GM19468 (cell line): ENCODE measurements around the gene SNAPC1.
A peak's percentile ranks its signal among the peaks of the same experiment; 100 is the strongest.

Experiments used
- ATAC-seq: cut with Tn5 transposase; IDR thresholded peaks from one replicate; pipeline ENCODE4 v1.9.1; 2021; ENCODE audit warnings: mild to moderate bottlenecking, moderate library complexity, moderate number of reproducible peaks; ENCODE audit not compliant: unreplicated experiment; ENCODE audit errors: extremely low read depth

Gene SNAPC1

GRCh38 chr14:61802010-61802568, 39.9 kb downstream of the SNAPC1 start:
- ATAC-seq: no peak

- no peak for ATAC-seq
Observed at GRCh38 chr14:61803755-61804154, 41.5 kb downstream of the SNAPC1 start.

- no peak for ATAC-seq
Observed at GRCh38 chr14:61805451-61805850, 43.2 kb downstream of the SNAPC1 start.

- no peak for ATAC-seq
Observed at GRCh38 chr14:61811882-61812346, 49.7 kb downstream of the SNAPC1 start.

GRCh38 chr14:61812347-61813095, 50.3 kb downstream of the SNAPC1 start, which contains the start of gene SYT16:
Gene SYT16 (plus strand): TSS chr14:61812703.
- ATAC-seq: no peak

GRCh38 chr14:61813096-61813606, 50.9 kb downstream of the SNAPC1 start:
- ATAC-seq: no peak

GRCh38 chr14:61822458-61822857, 60.2 kb downstream of the SNAPC1 start:
- ATAC-seq: no peak

GRCh38 chr14:61832783-61833182, 70.6 kb downstream of the SNAPC1 start:
- no peak for ATAC-seq

- ATAC-seq: no peak
Observed at GRCh38 chr14:61836184-61836583, 74.0 kb downstream of the SNAPC1 start.

GRCh38 chr14:61836807-61837206, 74.6 kb downstream of the SNAPC1 start:
- ATAC-seq: no peak

GRCh38 chr14:61837336-61838229, 75.4 kb downstream of the SNAPC1 start:
- ATAC-seq: peak; percentile 46

GRCh38 chr14:61838661-61839245, 76.5 kb downstream of the SNAPC1 start:
- no peak for ATAC-seq

GRCh38 chr14:61839507-61839906, 77.3 kb downstream of the SNAPC1 start:
- ATAC-seq: no peak

- ATAC-seq: no peak
Observed at GRCh38 chr14:61841145-61841544, 78.9 kb downstream of the SNAPC1 start.
